GM19193 (cell line): ENCODE data around the gene C19orf53.
A peak's percentile ranks its signal among the peaks of the same experiment; 100 is the strongest.

Experiments
- POLR2A ChIP-seq: IDR thresholded peaks from 4 replicates; pipeline ENCODE4 v1.6.1; 2011; ENCODE audit not compliant: insufficient read depth, insufficient read length; ENCODE audit errors: extremely low read depth

C19orf53 gene

GRCh38 chr19:13783565-13784500, 9.6 kb downstream of the C19orf53 start:
- no peak for TF ChIP-seq POLR2A

GRCh38 chr19:13784731-13785452, 10.6 kb downstream of the C19orf53 start:
- TF ChIP-seq POLR2A, result no peak

GRCh38 chr19:13788991-13789390, 14.7 kb downstream of the C19orf53 start:
- TF ChIP-seq POLR2A, result no peak

DNA sequence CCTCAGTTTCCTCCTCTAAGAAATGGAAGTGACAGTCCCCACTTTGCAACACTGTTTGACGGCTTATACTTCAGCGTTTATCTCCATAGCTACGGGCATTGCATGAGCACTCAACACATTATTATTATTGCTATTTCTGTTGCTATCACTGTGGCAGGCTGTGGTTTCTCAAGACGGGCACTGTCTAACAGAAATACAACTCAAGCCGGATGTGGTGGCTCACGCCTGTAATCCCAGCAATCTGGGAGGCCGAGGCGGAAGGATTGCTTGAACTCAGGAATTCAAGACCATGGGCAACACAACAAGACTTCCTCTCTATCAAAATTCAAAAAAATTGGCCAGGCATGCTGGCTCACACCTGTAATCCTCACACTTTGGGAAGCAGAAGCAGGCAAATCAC, 16.1 kb downstream of the C19orf53 start:
- TF ChIP-seq POLR2A, result no peak

DNA sequence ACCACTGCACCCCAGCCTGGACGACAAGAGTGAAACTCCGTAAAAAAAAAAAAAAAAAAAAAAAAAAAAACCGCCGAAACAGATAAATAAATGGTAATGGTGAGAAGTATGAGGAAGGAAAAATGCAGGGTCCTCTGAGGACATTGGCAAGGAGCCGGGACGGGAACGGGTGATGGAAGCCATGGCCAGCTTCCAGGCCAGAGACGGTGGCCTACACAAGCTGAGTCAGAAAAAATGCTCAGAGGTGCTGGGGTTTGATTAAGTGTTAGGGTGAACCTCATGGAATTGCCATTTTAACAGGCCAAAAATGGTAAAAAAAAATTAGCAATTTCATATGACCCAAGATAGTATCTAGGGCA, 20.1 kb downstream of the C19orf53 start:
- no peak for TF ChIP-seq POLR2A

- peak; percentile 46 for TF ChIP-seq POLR2A
Observed at GRCh38 chr19:13794757-13795589, 20.7 kb downstream of the C19orf53 start, which contains the start of gene ZSWIM4. ZSWIM4 (plus strand) TSS chr19:13795443; CDS start chr19:13795649, 206 bp downstream.

DNA sequence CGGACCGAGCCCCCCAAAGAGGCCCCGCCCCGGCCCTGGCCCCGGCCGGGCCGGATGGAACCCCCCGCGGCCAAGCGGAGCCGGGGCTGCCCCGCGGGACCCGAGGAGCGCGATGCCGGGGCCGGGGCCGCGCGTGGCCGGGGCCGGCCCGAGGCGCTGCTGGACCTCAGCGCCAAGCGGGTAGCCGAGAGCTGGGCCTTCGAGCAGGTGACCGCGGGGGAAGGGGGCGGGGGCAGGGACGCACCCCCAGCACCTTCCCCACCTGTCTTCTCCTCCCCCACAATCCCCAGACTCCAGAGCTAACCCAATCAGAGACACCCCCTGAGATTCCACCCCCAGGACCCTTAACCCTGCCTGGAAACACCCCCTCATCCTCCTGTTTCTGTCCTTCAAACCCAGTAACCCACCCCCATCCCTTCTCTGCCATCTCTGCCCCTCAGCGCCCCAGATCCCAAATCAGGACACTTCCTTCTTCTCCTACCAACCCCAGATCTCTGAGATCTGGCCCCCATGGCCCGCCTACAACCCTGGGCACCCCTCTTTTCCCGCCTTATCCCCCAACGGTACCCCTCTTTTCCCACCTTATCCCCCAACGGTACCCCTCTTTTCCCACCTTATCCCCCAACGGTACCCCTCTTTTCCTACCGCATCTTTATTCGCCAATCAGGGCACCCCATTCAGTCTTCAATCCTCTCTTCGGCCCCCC, 21.5 kb downstream of the C19orf53 start:
- TF ChIP-seq POLR2A, result peak; percentile 8

- TF ChIP-seq POLR2A, result peak; percentile 17
Observed at GRCh38 chr19:13796301-13797057, 22.2 kb downstream of the C19orf53 start.

GRCh38 chr19:13797058-13797440, 22.8 kb downstream of the C19orf53 start:
- TF ChIP-seq POLR2A, result no peak

- TF ChIP-seq POLR2A, result no peak
Observed at GRCh38 chr19:13797870-13798269, 23.6 kb downstream of the C19orf53 start.

DNA sequence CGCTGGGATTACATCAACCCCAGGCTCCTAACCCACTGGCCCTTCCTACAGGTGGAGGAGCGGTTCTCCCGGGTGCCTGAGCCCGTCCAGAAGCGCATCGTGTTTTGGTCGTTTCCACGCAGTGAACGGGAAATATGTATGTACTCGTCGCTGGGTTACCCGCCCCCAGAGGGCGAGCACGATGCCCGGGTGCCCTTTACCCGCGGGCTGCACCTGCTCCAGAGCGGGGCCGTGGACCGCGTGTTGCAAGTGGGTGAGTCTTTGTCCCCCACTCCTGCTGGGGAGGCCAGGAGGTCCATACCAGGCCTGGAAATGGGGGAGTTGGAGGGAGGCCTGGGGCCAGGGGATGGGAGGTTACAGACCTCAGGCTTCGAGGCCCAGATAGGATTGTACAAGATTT, 25.4 kb downstream of the C19orf53 start:
- TF ChIP-seq POLR2A, result no peak

DNA sequence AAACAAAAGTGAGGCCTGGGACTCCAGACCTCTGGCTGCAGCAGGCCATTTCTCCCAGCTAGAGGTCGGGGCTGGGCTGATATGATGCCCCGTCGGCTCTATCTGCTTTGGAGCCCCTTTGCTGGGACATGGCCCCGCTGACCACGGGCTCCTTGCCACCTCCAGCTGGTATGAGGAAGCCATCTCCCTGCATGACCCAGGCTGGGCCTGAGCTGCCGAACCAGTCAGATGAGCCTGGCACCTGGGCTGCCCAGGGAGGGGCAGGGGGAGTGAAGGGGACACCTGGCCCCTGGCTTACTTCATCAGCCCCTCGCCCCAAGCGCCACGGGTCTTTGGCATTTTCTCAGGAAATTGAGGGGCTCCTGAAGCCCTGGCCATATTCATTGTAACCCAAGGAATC, 28.8 kb downstream of the C19orf53 start:
- no peak for TF ChIP-seq POLR2A

GRCh38 chr19:13804830-13805683, 30.8 kb downstream of the C19orf53 start:
- TF ChIP-seq POLR2A, result no peak
